Uterus (tissue), 4 donors: ENCODE results near the gene TNRC18. TPM values are rescaled to one million over a fixed set of nuclear protein-coding genes. Genes with fewer than 3 reads are reported as not detected.

ENCODE experiments used
- DNase-seq, 2 donors: peaks; one replicate each; pipeline ENCODE4 v3.0.0-alpha.2; 2019 to 2020
- H3K27ac ChIP-seq, 2 donors: fragments of 200-600 bp; sonication (generic); 1 replicate in 1 of 2; 2 replicates in 1 of 2; pipeline ENCODE4 v1.5.1; 2016 to 2018
- H3K27me3 ChIP-seq, 2 donors: fragments of 200-600 bp; sonication (generic); one replicate each; pipeline ENCODE4 v1.5.1; 2018 to 2019; ENCODE audit warnings: control low read depth in 1 of 2
- H3K36me3 ChIP-seq, 2 donors: fragments of 200-600 bp; sonication (generic); one replicate each; pipeline ENCODE4 v1.5.1; 2019; ENCODE audit warnings: control low read depth in 1 of 2
- H3K4me1 ChIP-seq, 2 donors: fragments of 200-600 bp; sonication (generic); one replicate each; pipeline ENCODE4 v1.5.1; 2018 to 2019; ENCODE audit warnings: control low read depth in 1 of 2
- H3K4me3 ChIP-seq, 2 donors: fragments of 200-600 bp; sonication (generic); 1 replicate in 1 of 2; 2 replicates in 1 of 2; pipeline ENCODE4 v1.5.1; 2018 to 2019; ENCODE audit warnings: mild to moderate bottlenecking in 1 of 2
- H3K9me3 ChIP-seq, 2 donors: fragments of 200-600 bp; sonication (generic); one replicate each; pipeline ENCODE4 v1.5.1; 2019; ENCODE audit warnings: control low read depth in 1 of 2
- POLR2A ChIP-seq, 2 donors: fragments of 450-650 bp; IDR thresholded peaks; one replicate each; pipeline ENCODE4 v1.6.1; 2016; ENCODE audit warnings: antibody characterized with exemption in 2 of 2, mild to moderate bottlenecking in 1 of 2, moderate library complexity in 1 of 2
- intact Hi-C: fragments of 100-400 bp; cut with DNase I; formaldehyde crosslinking; loops from one replicate; pipeline ENCODE4 v1.15.1; 2023; ENCODE audit warnings: low total_unique reads
- total RNA-seq, 4 donors: library from RNA; depleted of rRNA in 3 of 4; stranded (reverse); fragments of >200 nt in 3 of 4; gene quantifications; one replicate each; pipeline versions ENCODE4 v1.1.0 to v1.2.4, GENCODE V29; 2014 to 2023
- TF ChIP-seq, protein P1 (sequence below), 4 experiments: fragments of 200-600 bp in 2 of 4; fragments of 450-650 bp in 2 of 4; sonication (generic) in 2 of 4; IDR thresholded peaks; one replicate each; pipeline ENCODE4 v1.5.1; 2016 to 2019; ENCODE audit warnings: antibody characterized with exemption in 4 of 4, mild to moderate bottlenecking in 2 of 4, moderate library complexity in 1 of 4
- donor health status: DM: yes; HTN: yes; CAD: no.

The TNRC18 gene
- total RNA-seq, 4 donors from 2014 or later: 28.2 to 179 (median 62.1) TPM

GRCh38 chr7:5394264-5395105 is 29.1 kb downstream of the TNRC18 start:
- intact Hi-C loops: no loop called here
- Histone ChIP-seq H3K27me3 (no peaks in the 10 kb centered on the region), H3K4me1 (peaks cover 5 to 10% of the 10 kb centered on the region in 2 donors), H3K36me3 (no peaks in the 10 kb centered on the region), H3K27ac (peak overlapping the region in 1 of 2 donors; percentile 1), H3K9me3 (no peaks in the 10 kb centered on the region), H3K4me3 (no peak overlapping the region)
- DNase-seq: no peak
- TF ChIP-seq, protein P1, sequence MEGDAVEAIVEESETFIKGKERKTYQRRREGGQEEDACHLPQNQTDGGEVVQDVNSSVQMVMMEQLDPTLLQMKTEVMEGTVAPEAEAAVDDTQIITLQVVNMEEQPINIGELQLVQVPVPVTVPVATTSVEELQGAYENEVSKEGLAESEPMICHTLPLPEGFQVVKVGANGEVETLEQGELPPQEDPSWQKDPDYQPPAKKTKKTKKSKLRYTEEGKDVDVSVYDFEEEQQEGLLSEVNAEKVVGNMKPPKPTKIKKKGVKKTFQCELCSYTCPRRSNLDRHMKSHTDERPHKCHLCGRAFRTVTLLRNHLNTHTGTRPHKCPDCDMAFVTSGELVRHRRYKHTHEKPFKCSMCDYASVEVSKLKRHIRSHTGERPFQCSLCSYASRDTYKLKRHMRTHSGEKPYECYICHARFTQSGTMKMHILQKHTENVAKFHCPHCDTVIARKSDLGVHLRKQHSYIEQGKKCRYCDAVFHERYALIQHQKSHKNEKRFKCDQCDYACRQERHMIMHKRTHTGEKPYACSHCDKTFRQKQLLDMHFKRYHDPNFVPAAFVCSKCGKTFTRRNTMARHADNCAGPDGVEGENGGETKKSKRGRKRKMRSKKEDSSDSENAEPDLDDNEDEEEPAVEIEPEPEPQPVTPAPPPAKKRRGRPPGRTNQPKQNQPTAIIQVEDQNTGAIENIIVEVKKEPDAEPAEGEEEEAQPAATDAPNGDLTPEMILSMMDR (IDR thresholded peaks at IDR 0.05): no peak
- no peak for TF ChIP-seq POLR2A (IDR thresholded peaks at IDR 0.05)

DNA sequence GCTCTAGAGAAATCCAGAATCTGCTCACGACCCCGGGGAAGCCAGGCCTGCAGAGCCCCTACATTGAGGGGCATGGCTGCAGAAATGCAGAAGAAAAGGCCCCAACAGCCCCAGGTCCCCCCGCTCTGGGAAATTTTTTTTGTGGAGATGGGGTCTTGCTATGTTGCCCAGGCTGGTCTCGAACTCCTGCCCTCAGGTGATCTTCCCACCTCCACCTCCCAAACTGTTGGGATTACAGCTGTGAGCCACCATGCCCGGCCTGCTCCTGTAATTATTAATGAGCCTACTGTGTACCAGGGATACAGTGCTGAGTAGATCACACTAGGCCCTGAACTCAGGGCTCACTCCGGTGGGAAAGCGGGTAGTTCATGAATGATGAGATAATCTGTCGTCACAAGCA is 29.9 kb downstream of the TNRC18 start:
- TF ChIP-seq POLR2A (IDR thresholded peaks at IDR 0.05): no peak
- TF ChIP-seq, protein P1 (IDR thresholded peaks at IDR 0.05): no peak
- Histone ChIP-seq H3K36me3 (no peaks in the 10 kb centered on the region), H3K4me3 (no peak overlapping the region), H3K4me1 (peaks cover 5 to 14% of the 10 kb centered on the region in 2 donors), H3K9me3 (no peaks in the 10 kb centered on the region), H3K27me3 (no peaks in the 10 kb centered on the region), H3K27ac (no peak overlapping the region)
- DNase-seq: no peak
- intact Hi-C loops: no loop called here

- intact Hi-C loops: no loop called here
- no peak overlapping the region for H3K4me3 ChIP-seq
- H3K27ac ChIP-seq: no peak overlapping the region
- H3K4me1 ChIP-seq: peaks cover 5 to 18% of the 10 kb centered on the region in 2 donors
- no peaks in the 10 kb centered on the region for H3K27me3 ChIP-seq
- no peak for TF ChIP-seq POLR2A (IDR thresholded peaks at IDR 0.05)
- no peaks in the 10 kb centered on the region for H3K36me3 ChIP-seq
- H3K9me3 ChIP-seq: no peaks in the 10 kb centered on the region
- no peak for DNase-seq
These were observed 30.3 kb downstream of the TNRC18 start for GRCh38 chr7:5393328-5393727.

- Histone ChIP-seq H3K9me3 (no peaks in the 10 kb centered on the region), H3K36me3 (no peaks in the 10 kb centered on the region), H3K27me3 (no peaks in the 10 kb centered on the region), H3K4me1 (peaks cover 5 to 9% of the 10 kb centered on the region in 2 donors), H3K4me3 (no peak overlapping the region), H3K27ac (peak overlapping the region; percentile 3 to 57)
- intact Hi-C loops: no loop called here
- no peak for DNase-seq
- TF ChIP-seq, protein P1 (IDR thresholded peaks at IDR 0.05): no peak
- TF ChIP-seq POLR2A (IDR thresholded peaks at IDR 0.05): no peak
These were observed 32.7 kb downstream of the TNRC18 start for GRCh38 chr7:5390918-5391317.

- Histone ChIP-seq H3K4me3 (no peak overlapping the region), H3K27ac (peak overlapping the region; percentile 33 to 57), H3K9me3 (no peaks in the 10 kb centered on the region), H3K27me3 (no peaks in the 10 kb centered on the region), H3K4me1 (peaks cover 5 to 15% of the 10 kb centered on the region in 2 donors), H3K36me3 (no peaks in the 10 kb centered on the region)
- peak in 1 of 2 donors; percentile 37 for DNase-seq
- intact Hi-C loops: no loop called here
- TF ChIP-seq POLR2A (IDR thresholded peaks at IDR 0.05): no peak
- TF ChIP-seq, protein P1 (IDR thresholded peaks at IDR 0.05): no peak
These were observed 34.7 kb downstream of the TNRC18 start for GRCh38 chr7:5388905-5389433.
